ENCODE data around the gene SGIP1.

SGIP1 gene

GRCh38 chr1:66617362-66618184, 83.6 kb downstream of the SGIP1 start:
- DNase-seq: no peak

GRCh38 chr1:66618390-66618789, 84.4 kb downstream of the SGIP1 start:
- no peak for DNase-seq

GRCh38 chr1:66623812-66624211, 89.9 kb downstream of the SGIP1 start:
- no peak for DNase-seq

- DNase-seq: no peak
Observed at GRCh38 chr1:66624412-66625060, 90.6 kb downstream of the SGIP1 start.

DNA sequence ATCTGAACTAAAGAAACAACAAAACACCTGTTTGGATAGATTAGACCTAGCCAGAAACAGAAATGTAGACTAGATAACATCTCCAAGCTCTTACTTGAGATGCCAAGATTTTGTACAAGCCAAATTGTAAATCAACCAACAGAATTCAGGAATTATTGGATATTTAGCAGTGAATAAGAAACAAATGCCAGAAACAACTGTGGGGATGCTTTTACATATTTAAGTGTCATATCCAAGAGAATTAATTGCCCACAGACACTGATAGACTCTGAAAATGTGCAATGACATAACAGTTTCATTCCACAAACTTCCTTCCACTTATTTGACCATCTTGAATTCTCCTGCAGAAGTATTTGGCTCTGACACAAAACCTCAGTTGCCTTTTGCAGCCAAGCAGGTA, 92.3 kb downstream of the SGIP1 start:
- DNase-seq: no peak

DNA sequence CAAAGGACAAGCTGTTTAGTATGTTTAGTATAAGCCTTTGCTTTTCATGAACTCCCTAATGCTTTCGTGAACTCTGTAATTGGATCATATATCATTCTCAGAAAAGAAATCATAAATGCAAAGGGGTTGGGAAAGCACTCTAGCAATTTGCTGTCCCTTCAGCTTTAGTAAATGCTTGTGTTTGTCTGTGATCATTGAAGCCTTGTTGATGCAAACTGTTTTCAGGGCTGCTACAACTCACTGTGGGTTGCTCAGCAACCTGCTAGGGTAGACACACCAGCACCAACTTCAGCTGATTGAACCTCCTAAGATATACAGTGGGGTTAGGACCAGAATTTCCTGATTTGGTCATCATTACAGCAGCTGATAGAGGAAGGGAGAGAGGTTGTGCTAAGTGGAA, 95.0 kb downstream of the SGIP1 start:
- no peak for DNase-seq

DNA sequence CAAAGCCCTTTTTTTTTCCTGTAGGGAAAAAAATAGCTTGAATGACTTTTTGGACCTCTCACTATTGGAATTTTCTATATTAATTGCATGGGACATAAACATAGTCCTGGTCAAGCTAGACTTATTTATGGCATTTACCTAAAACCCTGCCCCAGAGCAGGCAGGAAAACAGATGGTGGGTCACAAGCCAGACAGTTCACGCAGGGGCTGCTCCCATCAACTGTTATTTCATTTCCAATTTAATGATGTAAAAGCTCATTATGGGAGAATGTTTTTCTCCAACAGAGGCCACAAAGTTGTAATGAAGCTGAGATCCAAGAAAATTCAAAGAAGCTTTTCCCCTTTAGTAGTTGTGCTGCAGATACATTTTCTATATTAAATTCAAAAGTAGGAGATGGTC, 99.2 kb downstream of the SGIP1 start:
- no peak for DNase-seq

GRCh38 chr1:66637146-66637545, 103.2 kb downstream of the SGIP1 start:
- DNase-seq: no peak

- DNase-seq: no peak
Observed at GRCh38 chr1:66641891-66642473, 108.0 kb downstream of the SGIP1 start.

DNA sequence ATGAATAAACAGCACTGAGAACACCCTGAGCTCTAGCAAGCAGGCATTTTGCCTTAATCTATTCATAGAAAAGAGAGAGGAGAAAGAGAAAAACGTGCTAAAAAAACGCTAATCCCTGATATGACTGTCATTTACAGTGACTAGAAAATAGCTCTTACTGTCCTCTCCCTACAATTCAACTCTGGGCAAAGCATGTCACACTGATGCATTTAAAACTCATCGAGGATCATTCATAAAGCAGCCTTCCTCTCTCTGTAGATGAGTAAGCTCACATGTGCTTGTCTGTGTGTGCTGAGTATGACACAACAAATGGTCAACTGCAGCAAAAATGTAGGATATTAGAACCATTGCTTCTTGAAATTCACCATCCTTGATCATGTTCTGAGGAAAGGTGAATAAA, 109.0 kb downstream of the SGIP1 start:
- DNase-seq: no peak

- no peak for DNase-seq
Observed at GRCh38 chr1:66644331-66644730, 110.4 kb downstream of the SGIP1 start.

DNA sequence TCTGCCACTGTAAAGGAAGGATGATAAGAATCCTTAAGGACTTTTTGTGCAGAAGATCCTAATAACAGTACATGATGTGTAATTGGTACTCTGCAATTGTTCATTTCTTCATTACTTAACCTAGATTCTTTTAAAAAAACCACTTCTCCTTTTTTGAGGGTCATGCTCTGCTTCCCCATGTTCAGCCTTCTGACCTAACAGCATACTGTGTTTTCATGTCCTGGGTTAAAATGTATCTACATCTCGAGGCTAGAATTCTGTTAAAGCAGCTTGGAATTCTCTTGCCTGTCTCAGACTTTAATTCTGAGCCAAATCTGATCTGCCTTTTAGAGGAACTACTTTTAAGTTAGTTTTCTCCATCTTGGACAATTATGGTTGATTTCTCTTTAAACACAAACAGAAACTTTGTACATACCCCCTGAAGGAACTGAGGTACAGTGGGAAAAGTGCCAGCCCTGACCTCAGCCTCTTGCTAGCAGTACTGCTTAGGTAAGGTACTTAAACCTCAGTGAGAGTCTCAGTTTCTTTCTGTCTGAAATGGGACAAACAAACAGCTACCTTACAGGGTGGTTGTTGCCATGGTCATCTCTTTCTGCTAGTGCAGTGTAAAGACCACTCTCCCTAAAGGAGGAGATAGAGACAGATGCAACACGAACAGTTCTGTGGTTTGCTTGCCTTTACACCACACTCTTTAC, 115.1 kb downstream of the SGIP1 start:
- no peak for DNase-seq

GRCh38 chr1:66652556-66652955, 118.6 kb downstream of the SGIP1 start:
- no peak for DNase-seq

GRCh38 chr1:66654643-66655042, 120.7 kb downstream of the SGIP1 start:
- no peak for DNase-seq

GRCh38 chr1:66671455-66671854, 137.5 kb downstream of the SGIP1 start:
- no peak for DNase-seq

GRCh38 chr1:66676613-66677298, 142.8 kb downstream of the SGIP1 start:
- DNase-seq: no peak

DNA sequence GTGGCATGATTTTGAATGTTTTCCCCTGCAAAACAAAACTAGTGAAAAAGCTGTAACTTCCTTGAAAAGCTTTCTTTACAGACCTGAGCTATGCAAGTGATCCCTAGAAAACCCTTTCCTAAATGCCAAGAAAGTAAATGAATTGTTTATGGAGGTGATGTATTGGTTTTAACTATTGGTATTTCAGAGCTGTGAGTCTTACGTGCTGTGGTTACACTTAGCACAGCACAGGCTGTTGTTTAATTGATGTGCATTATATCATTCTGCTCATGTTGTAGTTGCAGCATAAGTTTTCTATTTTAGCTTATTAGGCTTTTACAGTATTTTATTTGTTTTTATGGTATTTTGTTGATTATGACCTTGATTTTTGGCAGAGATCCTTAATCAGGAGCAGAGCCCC, 144.2 kb downstream of the SGIP1 start:
- no peak for DNase-seq

DNA sequence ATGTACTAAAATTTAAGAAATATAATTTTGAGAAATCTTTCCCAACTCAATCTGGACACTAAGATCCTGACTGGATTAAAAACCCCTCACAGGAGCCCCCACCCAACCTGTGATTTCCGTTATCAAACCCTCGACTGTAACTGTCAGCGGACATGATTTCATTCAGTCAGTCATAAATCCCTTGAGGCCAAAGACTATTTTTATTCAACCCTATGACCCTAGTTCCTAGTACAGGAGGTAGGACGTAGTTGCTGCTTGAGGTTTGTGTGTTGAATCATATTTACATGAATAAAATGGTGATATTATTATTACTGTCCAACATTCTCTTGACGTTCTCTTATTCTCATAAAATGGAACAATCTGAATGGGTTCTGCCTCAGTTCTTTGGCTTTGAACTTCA, 145.2 kb downstream of the SGIP1 start:
- no peak for DNase-seq

- DNase-seq: no peak
Observed at GRCh38 chr1:66681686-66682085, 147.7 kb downstream of the SGIP1 start.

DNA sequence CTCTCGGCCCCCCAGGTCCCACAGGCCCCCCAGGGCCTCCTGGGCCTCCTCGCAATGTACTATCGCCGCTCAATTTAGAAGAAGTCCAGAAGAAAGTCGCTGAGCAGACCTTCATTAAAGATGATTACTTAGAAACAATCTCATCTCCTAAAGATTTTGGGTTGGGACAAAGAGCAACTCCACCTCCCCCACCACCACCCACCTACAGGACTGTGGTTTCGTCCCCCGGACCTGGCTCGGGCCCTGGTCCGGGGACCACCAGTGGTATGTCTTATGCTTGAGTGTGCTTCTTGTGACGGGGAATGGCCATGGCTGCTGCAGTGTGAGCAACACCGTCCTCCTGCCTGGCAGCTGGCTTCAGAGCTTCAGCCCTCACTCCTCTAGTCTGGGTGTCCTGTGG, 148.2 kb downstream of the SGIP1 start:
- DNase-seq: no peak

DNA sequence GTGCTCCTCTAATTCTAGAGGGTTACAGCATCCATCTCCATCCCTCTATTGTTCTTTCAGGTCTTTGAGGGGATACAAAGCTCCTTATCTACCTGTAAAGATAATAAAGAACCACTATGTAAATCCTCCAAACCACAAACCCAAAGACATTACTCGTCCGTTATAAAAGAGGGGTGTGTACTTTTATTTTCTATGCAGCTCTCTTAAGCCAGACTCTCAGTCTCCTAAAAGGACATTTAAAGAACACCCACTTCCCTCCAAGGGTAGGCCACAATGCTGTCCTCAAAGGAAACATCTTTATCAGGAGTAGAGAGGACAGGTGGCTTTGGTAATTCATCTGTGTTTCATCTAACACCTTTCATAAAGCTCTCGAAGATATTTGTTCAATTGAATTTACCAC, 150.4 kb downstream of the SGIP1 start:
- peak in 1 of 3 experiments; percentile 84 for DNase-seq

DNA sequence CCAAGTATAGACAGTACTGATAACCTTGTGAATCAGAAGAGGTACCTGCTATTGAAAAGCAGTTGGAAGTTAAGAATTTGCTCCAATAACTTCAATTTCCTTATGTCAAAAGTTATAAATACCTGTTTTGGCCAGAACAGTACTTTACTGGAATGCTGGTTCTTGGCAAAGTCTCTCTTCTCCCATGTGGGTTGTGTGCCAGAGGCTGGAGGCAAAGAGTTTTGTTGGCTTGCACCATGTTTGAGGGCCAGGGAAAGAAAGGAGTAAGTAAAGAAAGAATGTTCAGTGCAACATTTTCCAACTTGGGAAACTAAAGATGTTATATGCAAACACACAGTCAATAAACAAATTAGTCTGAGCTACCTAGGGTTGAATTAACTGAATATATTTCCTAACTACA, 151.3 kb downstream of the SGIP1 start:
- no peak for DNase-seq

DNA sequence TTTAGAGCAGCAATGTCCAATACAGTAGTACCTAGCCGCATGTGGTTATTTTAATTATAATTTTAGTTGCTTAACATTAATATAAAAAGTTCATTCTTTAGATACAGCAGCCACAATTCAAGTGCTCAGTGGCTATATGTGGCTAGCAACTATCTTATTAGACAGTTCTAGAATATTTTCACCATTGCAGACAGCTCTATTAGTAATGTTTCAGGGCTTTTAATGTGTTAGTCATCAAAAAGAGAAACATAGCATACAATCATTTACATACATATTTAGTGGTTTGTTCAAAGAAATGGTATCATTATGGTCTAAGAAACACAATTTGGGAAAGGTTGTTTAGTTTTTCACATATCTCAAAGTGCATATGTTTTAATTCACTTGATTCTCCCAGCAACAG, 151.7 kb downstream of the SGIP1 start:
- no peak for DNase-seq

All from NCI-H1417 (cell line).